ENCODE results near the gene ABCC6.

DNA sequence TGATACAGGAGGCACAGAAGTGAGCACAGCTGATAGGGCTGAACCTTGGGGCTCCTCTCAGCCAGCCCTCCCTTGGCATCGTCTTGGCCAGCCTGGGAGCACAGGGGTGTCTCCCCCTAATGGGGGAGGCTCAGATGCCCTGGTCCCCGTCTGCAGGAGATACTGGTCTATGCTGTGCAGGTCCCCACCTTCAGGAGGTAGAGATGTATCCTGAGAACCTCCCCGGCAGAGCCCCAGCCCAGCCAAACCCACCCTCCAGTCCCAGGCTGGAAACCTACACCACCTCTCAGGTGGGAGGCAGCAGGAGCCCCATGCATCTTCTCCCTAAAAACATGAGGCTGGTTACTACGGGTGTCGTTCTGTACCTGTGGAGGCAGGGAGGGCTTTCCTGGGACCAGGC is 38.7 kb downstream of the ABCC6 start:
- TF ChIP-seq, protein P1, sequence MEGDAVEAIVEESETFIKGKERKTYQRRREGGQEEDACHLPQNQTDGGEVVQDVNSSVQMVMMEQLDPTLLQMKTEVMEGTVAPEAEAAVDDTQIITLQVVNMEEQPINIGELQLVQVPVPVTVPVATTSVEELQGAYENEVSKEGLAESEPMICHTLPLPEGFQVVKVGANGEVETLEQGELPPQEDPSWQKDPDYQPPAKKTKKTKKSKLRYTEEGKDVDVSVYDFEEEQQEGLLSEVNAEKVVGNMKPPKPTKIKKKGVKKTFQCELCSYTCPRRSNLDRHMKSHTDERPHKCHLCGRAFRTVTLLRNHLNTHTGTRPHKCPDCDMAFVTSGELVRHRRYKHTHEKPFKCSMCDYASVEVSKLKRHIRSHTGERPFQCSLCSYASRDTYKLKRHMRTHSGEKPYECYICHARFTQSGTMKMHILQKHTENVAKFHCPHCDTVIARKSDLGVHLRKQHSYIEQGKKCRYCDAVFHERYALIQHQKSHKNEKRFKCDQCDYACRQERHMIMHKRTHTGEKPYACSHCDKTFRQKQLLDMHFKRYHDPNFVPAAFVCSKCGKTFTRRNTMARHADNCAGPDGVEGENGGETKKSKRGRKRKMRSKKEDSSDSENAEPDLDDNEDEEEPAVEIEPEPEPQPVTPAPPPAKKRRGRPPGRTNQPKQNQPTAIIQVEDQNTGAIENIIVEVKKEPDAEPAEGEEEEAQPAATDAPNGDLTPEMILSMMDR (IDR thresholded peaks at IDR 0.05; ENCODE audit: insufficient read depth, low read depth, low read length) = no peak
- no peak for TF ChIP-seq EZH2 (IDR thresholded peaks at IDR 0.05; ENCODE audit: insufficient read depth, low read length)

Data from astrocyte (in vitro differentiated cells and primary cell).